Endodermal cell (in vitro differentiated cells): ENCODE measurements around the gene TFRC. TPM values are rescaled to one million over a fixed set of nuclear protein-coding genes. Genes with fewer than 3 reads are reported as not detected.
"Not testable (repeated sequence)": the region's sequence is repeated elsewhere in the genome, so short reads cannot be mapped to it uniquely, and the experiment has no call there.

ENCODE experiments used
- DNase-seq: peaks from one replicate; pipeline ENCODE4 v3.0.0-alpha.2; 2017
- H3K27ac ChIP-seq: 2 replicates; pipeline ENCODE4 v1.5.1; 2013; ENCODE audit warnings: mild to moderate bottlenecking, low read depth, low read length, moderate library complexity
- H3K27me3 ChIP-seq: 2 replicates; pipeline ENCODE4 v1.6.1; 2013; ENCODE audit warnings: mild to moderate bottlenecking, low read length, moderate library complexity; ENCODE audit not compliant: insufficient read depth, control insufficient read depth, poor library complexity, severe bottlenecking
- H3K36me3 ChIP-seq: 2 replicates; pipeline ENCODE4 v1.7.0; 2013; ENCODE audit warnings: mild to moderate bottlenecking, low read length, moderate library complexity; ENCODE audit not compliant: control insufficient read depth, insufficient read depth
- H3K4me1 ChIP-seq: one replicate; pipeline ENCODE4 v1.7.0; 2013; ENCODE audit warnings: low read length; ENCODE audit not compliant: control insufficient read depth, insufficient read depth
- H3K4me3 ChIP-seq: 2 replicates; pipeline ENCODE4 v1.5.1; 2013; ENCODE audit warnings: mild to moderate bottlenecking, low read length, moderate library complexity
- H3K9ac ChIP-seq: 2 replicates; pipeline ENCODE4 v1.6.1; 2013; ENCODE audit warnings: mild to moderate bottlenecking, low read length, moderate library complexity; ENCODE audit not compliant: poor library complexity, severe bottlenecking; ENCODE audit errors: extremely low read depth
- H3K9me3 ChIP-seq: 2 replicates; pipeline ENCODE4 v1.6.1; 2013; ENCODE audit warnings: mild to moderate bottlenecking, low read length, moderate library complexity; ENCODE audit not compliant: control insufficient read depth
- H3K27ac Mint-ChIP-seq: 2 replicates; pipeline ENCODE4 v1.8.0; 2020; ENCODE audit warnings: mixed read lengths
- H3K27me3 Mint-ChIP-seq: 2 replicates; pipeline ENCODE4 v1.8.0; 2021; ENCODE audit warnings: mild to moderate bottlenecking, mixed read lengths; ENCODE audit not compliant: insufficient read depth
- H3K36me3 Mint-ChIP-seq: 2 replicates; pipeline ENCODE4 v1.8.0; 2020; ENCODE audit warnings: low read depth, mixed read lengths
- H3K4me1 Mint-ChIP-seq: 2 replicates; pipeline ENCODE4 v1.8.0; 2020; ENCODE audit warnings: mixed read lengths
- H3K4me3 Mint-ChIP-seq: 2 replicates; pipeline ENCODE4 v1.8.0; 2020; ENCODE audit warnings: mild to moderate bottlenecking, moderate library complexity, mixed read lengths
- H3K9me3 Mint-ChIP-seq: 2 replicates; pipeline ENCODE4 v1.8.0; 2020; ENCODE audit warnings: mild to moderate bottlenecking, mixed read lengths
- CTCF ChIP-seq: fragments of 200-600 bp; sonication (generic); conservative IDR thresholded peaks from 2 replicates; pipeline ENCODE4 v1.5.0; 2021; ENCODE audit warnings: antibody characterized with exemption, mild to moderate bottlenecking
- WGBS, 2 experiments: methylation state at CpG; one replicate each; pipeline versions ENCODE4 v1.1.5 to v1.1.7; 2013; ENCODE audit warnings: missing lambda C conversion rate in 2 of 2, mixed read lengths in 1 of 2; ENCODE audit not compliant: insufficient coverage in 1 of 2, insufficient read length in 1 of 2; 5-methylcytosine and 5-hydroxymethylcytosine counted together
- total RNA-seq, 2 donors: library from RNA; stranded (reverse); fragmentation: NEBNext Ultra II Directional in 1 of 2; extraction: Animal tissue kit (Norgen Biotek cat#: 25700) in 1 of 2; gene quantifications; 2 replicates in 1 of 2; 3 replicates in 1 of 2; pipeline ENCODE4 v1.2.1, GENCODE V29; 2021

The TFRC gene
- total RNA-seq, 2 donors from 2014 or later, result 69.0 to 90.0 TPM

- H3K4me1 ChIP-seq, H3K4me1 Mint-ChIP-seq, H3K36me3 ChIP-seq, H3K27me3 Mint-ChIP-seq, H3K27ac ChIP-seq, H3K9ac ChIP-seq, DNase-seq, H3K27ac Mint-ChIP-seq, H3K27me3 ChIP-seq, H3K9me3 ChIP-seq, H3K4me3 ChIP-seq, H3K4me3 Mint-ChIP-seq, H3K36me3 Mint-ChIP-seq: not testable (repeated sequence)
- H3K9me3 Mint-ChIP-seq, result peaks cover 13% of the 10 kb centered on the region
- 92 to 100% methylated on average over 2 to 5 of the region's 5 CpGs for WGBS, 2 experiments
Observed at GRCh38 chr3:196018159-196018558, 63.7 kb downstream of the TFRC start.

GRCh38 chr3:196016485-196016884 is 65.4 kb downstream of the TFRC start:
- Mint-ChIP-seq H3K4me3 (no peak overlapping the region), H3K9me3 (peaks cover under 1% of the 10 kb centered on the region), H3K36me3 (no peaks in the 10 kb centered on the region), H3K27me3 (peaks cover 6% of the 10 kb centered on the region), H3K27ac (no peak overlapping the region), H3K4me1 (no peaks in the 10 kb centered on the region)
- H3K9ac ChIP-seq, result no peak overlapping the region
- no peak overlapping the region for H3K27ac ChIP-seq
- no peaks in the 10 kb centered on the region for H3K9me3 ChIP-seq
- no peak overlapping the region for H3K4me3 ChIP-seq
- H3K36me3 ChIP-seq, result no peaks in the 10 kb centered on the region
- peaks cover 9% of the 10 kb centered on the region for H3K27me3 ChIP-seq
- TF ChIP-seq CTCF, result no peak
- WGBS, 2 experiments, result 78% methylated on average over 2 of the region's 2 CpGs; no CpG with 5 or more reads in 1 of the 2 experiments
- H3K4me1 ChIP-seq, result no peaks in the 10 kb centered on the region
- DNase-seq, result no peak

GRCh38 chr3:196016059-196016458 is 65.8 kb downstream of the TFRC start:
- no peak for TF ChIP-seq CTCF
- no peak overlapping the region for H3K4me3 ChIP-seq
- WGBS, 2 experiments, result 89 to 93% methylated on average over 1 of the region's 1 CpG
- no peaks in the 10 kb centered on the region for H3K36me3 ChIP-seq
- Mint-ChIP-seq H3K27ac (no peak overlapping the region), H3K9me3 (peaks cover 5% of the 10 kb centered on the region), H3K36me3 (no peaks in the 10 kb centered on the region), H3K4me3 (no peak overlapping the region), H3K4me1 (no peaks in the 10 kb centered on the region), H3K27me3 (peaks cover 10% of the 10 kb centered on the region)
- no peak overlapping the region for H3K9ac ChIP-seq
- H3K9me3 ChIP-seq, result no peaks in the 10 kb centered on the region
- no peaks in the 10 kb centered on the region for H3K4me1 ChIP-seq
- H3K27ac ChIP-seq, result no peak overlapping the region
- DNase-seq, result no peak
- peaks cover 13% of the 10 kb centered on the region for H3K27me3 ChIP-seq
